HFF-Myc (cell line): Measurements from ENCODE around the gene GNG7.
A peak's percentile ranks its signal among the peaks of the same experiment; 100 is the strongest.
"Not testable (repeated sequence)": the region's sequence is repeated elsewhere in the genome, so short reads cannot be mapped to it uniquely, and the experiment has no call there.

Experiments
- DNase-seq: peaks from one replicate; pipeline ENCODE4 v3.0.0-alpha.2; 2011; ENCODE audit warnings: low read depth; ENCODE audit errors: extremely low read depth
- H3K4me3 ChIP-seq: replicated peaks from 2 replicates; pipeline ENCODE4 v1.5.1; 2011; ENCODE audit warnings: low read depth, mild to moderate bottlenecking, control low read depth, low read length
- TF ChIP-seq, protein P1 (sequence below): IDR thresholded peaks from 2 replicates; pipeline ENCODE4 v1.5.1; 2012; ENCODE audit warnings: mild to moderate bottlenecking, low read depth, low read length, control low read depth; ENCODE audit errors: missing control alignments

GNG7 gene

DNA sequence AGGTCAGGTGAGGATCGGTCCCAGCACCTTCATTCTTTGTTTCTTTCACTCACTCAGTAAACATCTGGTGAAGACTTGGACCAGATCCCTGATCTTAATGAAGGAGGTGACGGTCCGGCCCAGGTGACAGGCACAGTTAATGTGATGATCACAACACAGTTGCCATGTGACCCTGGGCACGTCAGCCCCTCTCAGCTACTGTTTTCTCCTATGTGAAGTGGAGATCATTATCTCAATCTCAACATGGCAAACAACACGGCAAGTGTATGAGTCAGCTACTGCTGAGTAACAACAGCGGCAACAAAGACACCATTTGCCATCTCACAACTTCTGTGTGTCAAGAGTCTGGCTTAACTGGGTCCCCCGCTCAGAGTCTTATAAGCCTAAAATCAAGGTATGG is 74.6 kb downstream of the GNG7 start:
- H3K4me3 ChIP-seq = no peak overlapping the region
- TF ChIP-seq, protein P1, sequence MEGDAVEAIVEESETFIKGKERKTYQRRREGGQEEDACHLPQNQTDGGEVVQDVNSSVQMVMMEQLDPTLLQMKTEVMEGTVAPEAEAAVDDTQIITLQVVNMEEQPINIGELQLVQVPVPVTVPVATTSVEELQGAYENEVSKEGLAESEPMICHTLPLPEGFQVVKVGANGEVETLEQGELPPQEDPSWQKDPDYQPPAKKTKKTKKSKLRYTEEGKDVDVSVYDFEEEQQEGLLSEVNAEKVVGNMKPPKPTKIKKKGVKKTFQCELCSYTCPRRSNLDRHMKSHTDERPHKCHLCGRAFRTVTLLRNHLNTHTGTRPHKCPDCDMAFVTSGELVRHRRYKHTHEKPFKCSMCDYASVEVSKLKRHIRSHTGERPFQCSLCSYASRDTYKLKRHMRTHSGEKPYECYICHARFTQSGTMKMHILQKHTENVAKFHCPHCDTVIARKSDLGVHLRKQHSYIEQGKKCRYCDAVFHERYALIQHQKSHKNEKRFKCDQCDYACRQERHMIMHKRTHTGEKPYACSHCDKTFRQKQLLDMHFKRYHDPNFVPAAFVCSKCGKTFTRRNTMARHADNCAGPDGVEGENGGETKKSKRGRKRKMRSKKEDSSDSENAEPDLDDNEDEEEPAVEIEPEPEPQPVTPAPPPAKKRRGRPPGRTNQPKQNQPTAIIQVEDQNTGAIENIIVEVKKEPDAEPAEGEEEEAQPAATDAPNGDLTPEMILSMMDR = no peak
- no peak for DNase-seq

DNA sequence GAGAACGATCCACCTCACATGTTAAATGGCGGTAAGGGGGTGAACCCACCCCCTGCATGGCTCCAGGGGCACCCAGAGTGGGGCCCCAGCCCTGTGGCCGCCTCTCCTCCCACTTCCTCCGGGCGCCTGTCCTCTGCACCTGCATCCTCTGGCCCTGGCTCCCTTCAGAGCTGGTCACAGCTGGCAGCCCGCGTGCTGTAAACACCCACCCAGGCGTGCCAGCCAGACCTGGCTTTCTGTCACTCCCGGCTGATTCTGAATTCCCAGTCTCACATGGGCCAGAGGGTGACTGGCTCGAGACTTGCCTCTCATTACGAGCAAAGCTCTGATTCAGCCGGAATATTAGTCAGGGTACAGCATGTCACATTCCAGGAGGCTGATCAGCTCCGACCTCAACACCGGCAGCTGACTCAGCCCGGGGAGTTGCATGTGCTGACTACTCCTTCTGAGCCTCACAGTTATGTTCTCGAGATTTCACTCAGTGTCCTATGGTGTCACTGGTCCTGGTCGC is 75.1 kb downstream of the GNG7 start:
- no peak overlapping the region for H3K4me3 ChIP-seq
- DNase-seq = peak; percentile 84
- TF ChIP-seq, protein P1 = no peak

DNA sequence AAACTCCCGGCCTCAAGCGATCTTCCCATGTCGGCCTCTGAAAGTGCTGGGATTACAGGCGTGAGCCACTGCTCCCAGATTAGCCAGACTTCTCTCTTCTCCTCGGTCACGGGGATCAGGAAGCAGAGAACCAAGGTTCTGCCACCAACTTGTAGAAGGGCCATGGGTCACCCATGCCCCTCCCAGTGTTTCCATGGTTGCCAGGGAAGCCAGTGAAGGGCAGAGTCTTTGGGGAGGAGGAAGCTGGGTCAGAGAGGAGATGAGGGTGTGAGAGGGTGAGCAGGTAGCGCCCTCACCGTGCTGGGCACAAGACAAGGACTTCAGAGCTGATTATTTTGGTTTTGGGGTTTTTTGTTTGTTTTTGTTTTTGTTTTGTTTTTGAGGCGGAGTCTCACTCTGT is 77.1 kb downstream of the GNG7 start:
- no peak for DNase-seq
- TF ChIP-seq, protein P1 = no peak
- no peak overlapping the region for H3K4me3 ChIP-seq

DNA sequence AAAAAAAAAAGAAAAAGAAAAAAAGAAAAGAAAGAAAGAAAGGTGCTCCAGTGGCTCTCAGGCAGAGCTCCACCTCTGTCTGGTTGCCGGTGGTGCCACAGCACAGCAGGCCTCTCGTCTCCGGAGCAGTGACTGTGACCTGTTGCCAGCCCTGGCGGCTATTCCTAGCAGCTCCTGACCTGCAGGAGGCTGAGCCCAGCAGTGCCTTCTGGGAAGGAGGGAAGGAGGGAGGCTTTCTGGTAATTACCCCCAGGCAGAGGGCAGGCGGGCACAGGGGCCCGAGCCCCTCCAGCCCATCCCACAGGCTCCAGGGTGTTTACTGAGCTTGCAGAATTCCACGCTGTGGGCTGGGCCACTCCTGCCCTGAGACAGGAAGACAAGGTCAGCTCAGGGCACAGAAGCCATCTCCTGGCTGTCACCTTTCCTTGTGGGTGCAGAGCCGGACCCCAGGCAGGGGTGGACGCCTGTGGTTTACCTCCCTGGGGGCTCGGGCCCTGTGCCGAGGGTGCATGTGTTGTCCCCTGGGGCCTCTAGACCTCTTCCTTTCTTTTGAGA is 77.9 kb downstream of the GNG7 start:
- TF ChIP-seq, protein P1 = no peak
- no peak overlapping the region for H3K4me3 ChIP-seq
- DNase-seq = no peak

DNA sequence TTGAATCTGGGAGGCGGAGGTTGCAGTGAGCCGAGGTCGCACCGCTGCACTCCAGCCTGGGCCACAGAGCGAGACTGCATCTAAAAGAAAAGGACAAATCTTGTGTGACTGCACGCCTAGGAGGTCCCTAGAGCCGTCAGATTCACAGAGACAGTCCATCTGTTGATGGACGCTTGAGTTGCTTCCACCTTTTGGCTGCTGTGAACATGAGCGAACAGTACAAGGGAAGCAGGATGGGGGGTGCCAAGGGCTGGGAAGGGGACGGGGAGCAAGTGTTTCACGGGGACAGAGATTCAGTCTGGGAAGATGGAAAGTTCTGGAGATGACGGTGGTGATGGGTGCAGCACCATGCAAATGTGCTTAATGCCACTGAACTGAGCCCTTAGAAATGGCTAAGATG is 78.7 kb downstream of the GNG7 start:
- no peak for DNase-seq
- H3K4me3 ChIP-seq = no peak overlapping the region
- TF ChIP-seq, protein P1 = no peak

DNA sequence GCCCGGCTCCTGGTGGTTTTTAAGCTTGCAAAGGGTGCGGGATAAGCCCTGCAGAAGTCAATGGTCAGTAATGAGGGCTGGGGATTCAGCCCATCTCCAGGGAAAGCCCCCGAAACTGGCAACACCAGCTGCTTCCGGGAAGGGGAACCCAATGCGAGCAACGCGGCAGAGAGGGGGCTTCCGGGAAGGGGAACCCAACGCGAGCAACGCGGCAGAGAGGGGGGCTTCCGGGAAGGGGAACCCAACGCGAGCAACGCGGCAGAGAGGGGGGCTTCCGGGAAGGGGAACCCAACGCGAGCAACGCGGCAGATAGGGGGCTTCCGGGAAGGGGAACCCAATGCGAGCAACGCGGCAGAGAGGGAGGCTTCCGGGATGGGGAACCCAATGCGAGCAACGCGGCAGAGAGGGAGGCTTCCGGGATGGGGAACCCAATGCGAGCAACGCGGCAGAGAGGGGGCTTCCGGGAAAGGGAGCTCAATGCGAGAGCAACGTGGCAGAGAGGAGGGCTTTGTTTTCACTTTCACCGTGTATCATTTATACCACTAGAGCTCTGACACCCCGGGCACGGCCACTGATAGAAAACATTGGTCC is 80.0 kb downstream of the GNG7 start:
- not testable (repeated sequence) for H3K4me3 ChIP-seq

DNA sequence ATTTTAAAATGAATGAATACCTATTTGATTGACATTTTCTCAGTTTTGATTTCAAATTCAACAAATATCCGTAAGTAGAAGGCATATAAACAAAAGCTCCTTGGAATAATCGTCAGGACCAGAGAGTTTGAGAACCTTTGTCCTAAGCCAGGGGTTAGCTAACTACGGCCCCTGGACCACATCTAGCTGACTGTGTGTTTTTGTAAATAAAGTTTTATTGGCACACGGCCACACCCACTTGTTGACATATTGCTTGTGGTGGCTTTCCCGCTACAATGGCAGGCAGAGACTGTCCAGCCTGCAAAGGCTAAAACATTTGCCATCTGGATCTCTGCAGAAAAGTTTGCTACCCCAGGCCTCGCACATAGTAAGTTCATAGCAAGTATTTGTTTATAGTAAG is 83.4 kb downstream of the GNG7 start:
- TF ChIP-seq, protein P1 = no peak

More for the DNA sequence above, 80.0 kb downstream of the GNG7 start:
- DNase-seq = not testable (repeated sequence)

More for the DNA sequence above, 83.4 kb downstream of the GNG7 start:
- no peak for DNase-seq
- no peak overlapping the region for H3K4me3 ChIP-seq
